HTR-8/SVneo (cell line): ENCODE measurements around the gene AP4M1.

Source experiments
- DNase-seq: peaks from one replicate; pipeline ENCODE4 v3.0.0; 2011; ENCODE audit warnings: low spot score, mixed read lengths; ENCODE audit not compliant: insufficient read length
- FAIRE-seq: peaks from 2 replicates; lab custom pipeline; 2011; peaks lifted over from hg19 to GRCh38; lab: Jason Lieb, UNC

The AP4M1 gene

DNA sequence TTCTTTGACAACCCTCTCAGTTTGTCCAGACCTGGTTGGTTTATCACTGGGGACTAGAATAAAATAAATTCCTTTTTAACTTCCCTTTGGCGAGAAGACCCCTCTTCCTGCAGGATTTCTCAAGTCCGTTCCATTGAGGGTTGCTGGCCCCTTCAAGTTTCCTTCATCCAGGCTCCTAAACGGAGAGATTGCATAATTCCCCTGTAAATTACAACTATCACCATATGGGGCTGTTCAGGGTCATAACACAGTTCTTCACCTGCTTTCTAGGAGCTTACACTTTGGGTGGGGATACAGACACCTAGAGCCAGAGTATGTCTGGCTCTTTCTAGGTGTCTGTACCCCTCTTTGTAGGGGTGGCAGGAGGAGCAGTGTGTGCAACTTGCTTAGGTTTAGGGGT is 15.9 kb upstream of the AP4M1 start:
- DNase-seq: no peak
- no peak for FAIRE-seq

DNA sequence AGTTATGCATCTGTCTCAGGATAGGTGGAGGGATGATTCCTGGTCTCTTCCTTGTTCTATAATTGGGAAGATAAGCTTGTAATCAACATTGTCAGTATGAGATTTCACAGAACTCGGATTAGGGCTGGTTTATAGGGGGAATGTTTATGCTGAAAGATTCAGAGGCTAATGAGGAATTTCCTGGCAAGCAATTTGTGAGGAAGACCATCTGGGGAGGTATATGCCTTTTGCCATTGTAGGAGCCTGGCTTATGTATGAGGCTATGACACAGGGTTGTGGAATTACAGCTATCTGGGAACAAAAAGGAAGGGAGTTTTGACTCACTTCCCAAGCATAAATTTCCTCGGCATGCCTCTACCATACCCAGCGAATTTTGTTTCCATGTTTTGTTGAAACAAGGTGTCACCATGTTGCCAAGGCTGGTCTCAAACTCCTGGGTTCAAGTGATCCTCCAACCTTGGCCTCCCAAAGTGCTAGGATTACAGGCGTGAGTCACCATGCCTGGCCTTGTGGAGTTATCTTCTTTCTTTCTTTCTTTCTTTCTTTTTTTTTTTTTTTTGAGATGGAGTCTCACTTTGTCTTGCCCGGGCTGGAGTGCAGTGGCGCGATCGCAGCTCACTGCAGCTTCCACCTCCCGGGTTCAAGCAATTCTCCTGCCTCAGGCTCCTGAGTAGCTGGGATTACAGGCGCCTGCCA is 14.2 kb upstream of the AP4M1 start:
- no peak for FAIRE-seq
- peak; percentile 57 for DNase-seq

DNA sequence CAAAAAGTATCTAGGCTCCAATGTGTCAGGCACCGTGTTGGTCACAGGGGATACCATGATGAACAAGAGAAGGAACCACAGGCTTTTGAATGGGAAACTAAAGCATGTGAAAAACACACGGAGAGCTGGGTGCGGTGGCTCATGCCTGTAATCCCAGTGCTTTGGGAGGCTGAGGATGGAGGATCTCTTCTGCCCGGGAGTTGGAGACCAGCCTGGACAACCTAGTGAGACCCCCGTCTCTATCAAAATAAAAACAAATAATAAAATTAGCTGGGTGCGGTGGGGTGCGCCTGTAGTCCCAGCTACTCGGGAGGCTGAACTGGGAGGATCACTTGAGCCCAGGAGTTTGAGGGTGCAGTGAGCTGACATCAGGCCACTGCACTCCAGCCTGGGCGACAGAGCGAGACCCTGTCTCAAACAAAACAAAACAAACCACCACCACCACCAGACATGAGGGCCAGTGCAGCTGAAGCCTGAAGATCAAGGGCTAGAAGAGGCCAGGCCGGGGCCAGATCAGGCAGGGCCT is 13.3 kb upstream of the AP4M1 start:
- DNase-seq (no peak), FAIRE-seq (no peak)

DNA sequence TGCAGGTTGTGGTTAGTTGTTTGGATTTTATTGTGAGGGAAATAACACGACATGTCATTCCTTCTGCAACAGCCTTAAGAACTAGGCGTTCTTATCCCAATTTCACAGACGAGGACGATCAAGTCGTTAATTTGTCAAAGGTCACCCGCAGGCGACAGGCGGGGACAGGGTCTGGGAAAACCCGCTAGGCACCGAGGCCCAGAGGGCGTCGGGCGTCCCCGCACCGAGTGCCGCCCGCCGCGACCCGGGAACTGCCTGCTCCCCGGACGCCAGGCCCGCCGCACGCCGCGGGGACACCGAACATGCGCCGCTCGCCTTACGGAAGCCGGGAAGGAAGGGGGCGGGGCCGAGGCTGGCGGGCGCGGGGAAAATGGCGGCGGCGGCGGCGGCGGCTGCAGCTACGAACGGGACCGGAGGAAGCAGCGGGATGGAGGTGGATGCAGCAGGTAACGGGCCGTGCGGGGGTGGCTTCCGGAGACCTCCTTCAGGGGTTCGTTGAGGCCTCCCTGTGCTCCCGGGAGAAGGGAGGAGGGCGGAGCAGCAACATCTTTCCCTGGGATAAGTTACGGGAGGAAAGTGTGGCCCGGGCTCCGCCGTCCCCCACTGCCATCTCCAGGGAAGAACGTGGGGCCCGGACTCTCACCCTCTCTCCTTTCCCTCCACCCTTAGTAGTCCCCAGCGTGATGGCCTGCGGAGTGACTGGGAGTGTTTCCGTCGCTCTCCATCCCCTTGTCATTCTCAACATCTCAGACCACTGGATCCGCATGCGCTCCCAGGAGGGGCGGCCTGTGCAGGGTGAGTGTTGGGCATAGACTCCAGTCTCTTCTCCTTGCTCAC is 12.6 kb upstream of the AP4M1 start, which contains the start of gene COPS6:
Gene COPS6 (plus strand): TSS at position 349 of the 837 bp plus-strand sequence. CDS start 22 bp downstream, at position 371.
- DNase-seq: peak; percentile 31
- no peak for FAIRE-seq

DNA sequence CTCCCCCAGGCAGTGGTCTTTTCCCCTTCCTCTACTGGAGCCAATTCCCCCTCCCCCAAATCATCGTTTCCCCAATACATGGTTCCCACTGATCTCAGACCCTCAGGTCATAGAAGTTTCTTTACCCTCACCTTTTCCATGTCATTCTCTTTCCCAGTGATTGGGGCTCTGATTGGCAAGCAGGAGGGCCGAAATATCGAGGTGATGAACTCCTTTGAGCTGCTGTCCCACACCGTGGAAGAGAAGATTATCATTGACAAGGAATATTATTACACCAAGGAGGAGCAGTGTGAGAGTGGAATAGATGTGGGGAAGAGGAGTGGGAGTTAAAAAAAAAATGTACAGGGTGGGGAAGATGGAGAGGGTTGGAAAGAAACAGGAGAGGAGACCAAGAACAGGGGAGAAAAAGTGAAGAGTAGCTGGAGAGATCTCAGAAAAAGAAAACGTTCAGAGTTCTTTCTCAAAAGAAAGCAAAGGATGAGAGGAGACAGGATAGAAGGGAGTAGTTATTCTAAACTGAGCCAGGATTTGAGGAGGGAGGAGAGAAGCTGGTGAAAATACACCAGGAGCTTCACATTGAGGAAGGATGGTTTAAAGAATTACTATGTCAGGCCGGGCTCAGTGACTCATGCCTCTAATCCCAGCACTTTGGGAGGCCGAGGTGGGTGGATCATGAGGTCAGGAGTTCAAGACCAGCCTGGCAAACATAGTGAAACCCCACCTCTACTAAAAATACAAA is 11.8 kb upstream of the AP4M1 start:
- FAIRE-seq: no peak

DNA sequence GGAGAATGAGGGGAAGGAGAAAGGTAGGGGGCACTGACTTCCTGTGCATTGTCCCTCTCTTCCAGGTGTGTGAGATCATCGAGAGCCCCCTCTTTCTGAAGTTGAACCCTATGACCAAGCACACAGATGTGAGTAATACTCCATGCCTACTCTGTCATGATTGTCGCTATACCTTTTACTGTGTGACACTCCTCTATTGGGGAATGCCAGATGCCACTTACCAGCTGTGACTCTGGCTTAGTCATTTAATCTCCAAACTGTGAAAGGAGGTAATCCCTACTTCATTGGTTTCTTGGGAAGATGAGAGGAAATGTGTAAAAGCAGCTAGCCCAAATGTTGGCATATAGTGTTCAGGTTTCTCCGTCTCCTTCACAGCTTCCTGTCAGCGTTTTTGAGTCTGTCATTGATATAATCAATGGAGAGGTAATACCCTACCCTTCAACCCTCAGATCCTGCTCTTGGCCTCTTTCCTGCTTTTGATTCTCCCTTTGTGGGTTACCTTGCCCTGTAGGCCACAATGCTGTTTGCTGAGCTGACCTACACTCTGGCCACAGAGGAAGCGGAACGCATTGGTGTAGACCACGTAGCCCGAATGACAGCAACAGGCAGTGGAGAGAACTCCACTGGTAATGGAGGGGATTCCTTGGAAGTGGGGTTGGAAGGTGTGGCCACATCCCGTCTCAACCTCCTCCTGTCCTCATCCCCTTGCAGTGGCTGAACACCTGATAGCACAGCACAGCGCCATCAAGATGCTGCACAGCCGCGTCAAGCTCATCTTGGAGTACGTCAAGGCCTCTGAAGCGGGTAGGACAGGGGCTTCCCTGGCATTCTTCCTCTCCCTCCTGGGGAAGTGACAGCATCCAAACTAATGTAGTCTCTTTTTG is 10.7 kb upstream of the AP4M1 start:
- DNase-seq (no peak), FAIRE-seq (no peak)

More for the DNA sequence above, 11.8 kb upstream of the AP4M1 start:
- no peak for DNase-seq

DNA sequence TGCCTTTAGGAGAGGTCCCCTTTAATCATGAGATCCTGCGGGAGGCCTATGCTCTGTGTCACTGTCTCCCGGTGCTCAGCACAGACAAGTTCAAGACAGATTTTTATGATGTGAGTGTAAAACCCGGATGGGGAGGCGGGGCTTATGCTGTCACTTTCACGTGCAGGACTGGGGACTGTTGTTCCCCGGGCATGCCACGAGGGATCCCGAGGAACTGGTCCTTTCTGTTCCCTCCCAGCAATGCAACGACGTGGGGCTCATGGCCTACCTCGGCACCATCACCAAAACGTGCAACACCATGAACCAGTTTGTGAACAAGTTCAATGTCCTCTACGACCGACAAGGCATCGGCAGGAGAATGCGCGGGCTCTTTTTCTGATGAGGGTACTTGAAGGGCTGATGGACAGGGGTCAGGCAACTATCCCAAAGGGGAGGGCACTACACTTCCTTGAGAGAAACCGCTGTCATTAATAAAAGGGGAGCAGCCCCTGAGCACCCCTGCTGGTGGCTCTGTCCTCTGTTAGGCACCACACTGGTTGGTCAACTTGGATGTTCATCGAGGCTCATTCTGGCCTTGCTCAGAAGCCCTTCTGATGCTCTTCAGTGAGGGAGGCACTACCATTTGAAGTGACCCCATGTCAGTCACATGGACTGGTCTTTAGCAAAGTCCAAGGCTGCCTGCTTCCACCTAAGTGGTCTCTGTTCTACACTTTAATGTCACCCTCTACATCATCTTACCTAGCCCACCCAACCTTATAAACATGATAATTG is 9.8 kb upstream of the AP4M1 start:
- no peak for DNase-seq

DNA sequence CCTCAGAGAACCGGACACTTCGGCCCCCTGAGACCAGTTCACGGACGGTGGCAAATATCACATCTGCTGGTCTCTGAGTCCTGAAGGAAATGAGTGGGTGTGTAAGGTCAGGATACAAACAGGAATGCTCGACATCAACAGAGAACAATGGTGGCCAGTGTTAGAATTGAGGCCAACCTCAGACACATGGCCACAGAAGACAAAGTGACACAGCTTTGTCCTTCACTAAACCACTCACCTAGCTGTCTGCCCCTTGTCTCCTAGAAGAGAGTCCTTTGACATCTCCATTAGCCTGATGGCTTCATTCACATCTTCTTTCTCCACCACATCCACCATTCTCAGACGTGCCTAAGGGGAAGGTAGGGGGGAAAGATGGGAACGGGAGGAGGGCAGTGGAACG is 8.4 kb upstream of the AP4M1 start:
- FAIRE-seq: no peak

More for the DNA sequence above, 9.8 kb upstream of the AP4M1 start:
- no peak for FAIRE-seq

DNA sequence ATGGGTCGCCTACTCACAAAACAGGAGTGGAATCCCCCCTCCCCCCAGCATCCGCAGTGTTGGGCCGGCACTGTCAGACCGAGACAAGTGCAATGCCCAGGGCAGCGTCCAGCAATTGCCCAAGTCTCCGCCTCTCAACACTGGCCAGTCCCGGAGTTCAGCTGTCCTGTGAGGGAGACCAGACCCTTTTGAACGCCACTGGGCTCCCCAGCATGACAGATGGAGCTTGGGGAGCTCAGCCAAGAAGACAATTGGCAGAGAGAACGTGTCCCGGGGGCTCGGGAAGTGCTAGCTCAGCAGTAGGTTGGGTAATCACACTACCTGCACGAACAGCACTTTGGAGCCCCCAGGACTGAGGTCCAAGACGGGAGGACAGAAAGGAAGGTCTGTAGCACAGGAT is 7.9 kb upstream of the AP4M1 start:
- no peak for FAIRE-seq

More for the DNA sequence above, 8.4 kb upstream of the AP4M1 start:
- DNase-seq: no peak

DNA sequence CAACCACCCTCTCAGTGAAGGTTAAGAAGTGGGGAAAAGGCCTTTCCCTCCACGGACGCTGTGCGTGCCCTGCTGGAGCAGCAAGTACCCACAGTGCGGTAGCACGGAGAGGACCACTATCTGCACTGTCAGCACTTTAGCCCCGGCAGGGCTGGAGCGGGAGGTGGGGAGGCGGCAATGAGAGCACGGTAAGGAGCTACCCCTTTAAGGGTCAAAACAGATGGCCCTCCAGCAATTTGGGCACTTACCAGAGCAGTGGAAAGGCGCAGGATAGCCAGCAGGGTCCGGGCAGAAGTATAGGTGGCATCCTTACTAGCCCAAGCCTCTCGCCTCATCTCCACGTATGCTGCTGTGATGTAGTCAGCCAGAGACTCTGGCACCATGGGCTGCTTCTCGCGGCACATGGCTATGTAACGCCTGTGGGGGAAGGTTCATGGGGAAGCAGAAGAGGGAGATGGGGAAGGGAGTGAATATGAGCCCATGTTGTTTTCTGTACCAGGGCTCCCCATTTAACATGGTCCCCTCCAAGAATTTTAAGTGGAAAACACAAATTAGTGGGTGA is 7.4 kb upstream of the AP4M1 start:
- no peak for FAIRE-seq
- DNase-seq: no peak

More for the DNA sequence above, 7.9 kb upstream of the AP4M1 start:
- no peak for DNase-seq

DNA sequence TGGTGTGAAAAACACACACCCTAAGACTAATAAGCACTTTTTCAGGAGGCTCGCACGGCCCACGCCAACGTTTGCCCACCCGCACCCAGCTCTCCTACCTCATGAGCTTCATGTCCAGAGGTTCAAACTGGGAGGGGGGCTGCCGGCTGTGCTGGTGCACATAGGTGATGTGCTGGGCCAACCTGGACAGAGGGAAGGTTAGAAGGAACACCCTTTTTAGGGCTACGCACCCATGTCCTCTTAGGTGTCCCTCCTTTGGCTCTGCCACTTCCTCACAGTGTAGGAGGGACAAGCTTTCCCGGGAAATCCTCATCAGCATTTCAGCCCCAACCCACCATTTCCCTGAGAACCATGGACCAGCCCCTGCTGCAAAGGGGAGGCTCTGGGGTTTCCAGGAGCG is 6.2 kb upstream of the AP4M1 start:
- DNase-seq: no peak
- no peak for FAIRE-seq

DNA sequence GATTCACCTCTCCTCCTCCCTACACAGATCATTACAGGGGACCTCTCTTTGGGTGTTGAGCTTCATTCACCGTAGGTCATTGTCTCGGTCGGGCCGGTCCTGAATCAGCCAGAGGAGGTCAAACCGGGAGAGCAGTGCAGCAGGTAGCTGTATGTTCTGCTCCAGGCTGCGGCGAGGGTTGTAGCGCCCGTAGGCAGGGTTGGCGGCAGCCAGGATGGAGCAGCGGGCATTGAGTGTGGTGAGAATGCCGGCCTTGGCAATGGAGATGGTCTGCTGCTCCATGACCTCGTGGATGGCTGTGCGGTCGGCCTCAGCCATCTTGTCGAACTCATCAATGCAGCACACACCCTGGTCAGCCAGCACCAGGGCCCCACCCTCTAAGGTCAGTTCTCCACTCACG is 5.7 kb upstream of the AP4M1 start:
- no peak for FAIRE-seq
- DNase-seq: no peak

DNA sequence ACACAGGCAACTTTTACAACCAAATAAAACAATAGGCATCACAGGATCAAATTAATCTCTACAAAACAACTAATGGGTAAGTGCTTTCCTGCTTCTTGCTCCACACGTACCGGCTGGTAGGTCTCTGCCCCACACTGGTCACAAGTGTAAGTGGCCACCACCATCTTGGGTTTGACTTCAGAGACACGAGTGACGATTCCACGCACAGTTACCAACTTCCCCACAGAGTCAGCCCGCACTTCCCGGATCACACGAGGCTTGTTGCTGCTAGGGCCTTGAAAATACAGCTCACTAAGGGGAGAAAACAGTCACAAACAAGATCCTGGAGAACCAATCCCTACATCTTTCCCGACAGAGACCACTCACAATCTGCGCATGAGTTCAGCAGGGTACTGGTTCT is 2.5 kb upstream of the AP4M1 start:
- FAIRE-seq: no peak

DNA sequence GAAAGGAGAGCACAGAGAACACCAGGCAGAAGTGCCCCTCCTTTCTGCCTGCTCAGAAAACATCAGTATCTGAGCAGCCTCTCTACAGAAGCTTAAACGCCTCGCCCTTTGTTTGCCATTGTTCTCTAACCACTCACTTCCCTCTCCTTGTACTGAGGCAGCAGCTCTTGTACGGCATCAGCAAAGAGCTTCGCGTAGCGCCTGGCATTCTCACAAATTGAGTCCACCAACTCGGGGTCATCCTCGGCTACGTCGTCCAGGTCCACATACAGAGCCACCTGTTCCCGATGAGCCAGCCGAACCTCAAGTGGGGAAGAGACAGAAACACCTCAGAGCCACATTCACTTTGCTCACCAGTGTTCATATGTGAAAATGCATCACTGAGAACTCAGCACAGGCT is 2.0 kb upstream of the AP4M1 start:
- FAIRE-seq (no peak), DNase-seq (no peak)

More for the DNA sequence above, 2.5 kb upstream of the AP4M1 start:
- no peak for DNase-seq

DNA sequence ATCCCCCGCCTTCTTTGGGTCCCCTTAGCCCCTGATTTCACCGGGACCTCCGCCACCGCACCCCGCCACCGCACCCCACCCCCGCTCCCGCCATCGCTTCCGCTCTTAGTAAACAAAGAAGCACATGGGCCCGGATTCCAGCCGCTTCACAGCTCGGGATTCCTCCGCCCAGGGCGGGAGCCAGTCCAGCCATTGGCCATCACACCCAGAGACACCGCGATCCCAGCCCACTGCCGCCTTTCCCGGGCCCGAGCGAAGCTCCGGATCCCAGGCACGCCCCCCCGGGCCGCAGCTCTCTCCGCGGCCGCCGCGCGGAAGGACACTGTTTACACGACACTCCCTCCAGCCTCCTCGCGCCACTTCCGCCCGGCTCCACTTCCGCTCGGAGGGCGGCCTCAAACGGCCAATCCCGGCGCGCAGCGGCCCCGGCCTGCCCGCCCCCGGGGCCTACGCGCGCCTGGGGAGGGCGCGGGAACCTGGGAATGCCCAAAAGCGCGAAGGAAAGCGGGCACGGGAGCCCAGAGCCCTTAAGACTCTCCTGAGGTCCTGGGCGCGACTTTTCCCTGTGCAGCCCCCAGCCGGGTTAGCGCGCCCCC is 925 bp upstream of the AP4M1 start:
- peak; percentile 78 for DNase-seq
- no peak for FAIRE-seq

DNA sequence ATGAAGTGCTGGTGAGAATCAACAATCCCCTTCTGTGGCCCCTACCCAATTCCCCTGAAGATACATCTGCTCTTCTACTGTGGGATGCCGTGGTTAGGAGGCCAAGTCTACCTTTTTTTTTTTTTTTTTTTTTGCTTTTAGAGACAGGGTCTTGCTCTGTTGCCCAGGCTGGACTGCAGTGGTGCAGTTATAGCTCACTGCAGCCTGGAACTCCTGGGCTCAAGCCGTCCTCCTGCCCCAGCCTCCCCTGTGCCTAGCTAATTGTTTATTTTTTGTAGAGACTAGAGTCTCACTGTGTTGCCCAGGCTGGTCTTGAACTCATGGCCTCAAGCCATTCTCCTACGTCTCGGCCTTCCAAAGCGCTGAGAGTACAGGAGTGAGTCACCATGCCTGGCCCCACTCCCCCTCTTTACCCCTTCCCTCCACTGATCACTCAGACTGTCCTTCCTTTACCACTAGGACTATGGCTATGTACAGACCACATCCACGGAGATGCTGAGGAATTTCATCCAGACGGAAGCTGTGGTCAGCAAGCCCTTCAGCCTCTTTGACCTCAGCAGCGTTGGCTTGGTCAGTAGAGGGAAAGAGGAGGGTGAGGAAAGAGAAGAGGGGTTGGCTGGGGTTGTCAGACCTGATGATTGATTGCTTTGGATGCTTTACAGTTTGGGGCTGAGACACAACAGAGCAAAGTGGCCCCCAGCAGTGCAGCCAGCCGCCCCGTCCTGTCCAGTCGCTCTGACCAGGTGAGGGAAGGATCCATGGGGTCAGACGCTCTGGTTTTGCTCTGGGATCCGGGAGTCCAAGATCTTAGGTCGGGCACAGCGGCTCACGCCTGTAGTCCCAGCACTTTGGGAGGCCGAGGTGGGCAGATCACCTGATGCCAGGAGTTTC is 1.8 kb downstream of the AP4M1 start:
- FAIRE-seq (peak; percentile 38), DNase-seq (peak; percentile 90)

DNA sequence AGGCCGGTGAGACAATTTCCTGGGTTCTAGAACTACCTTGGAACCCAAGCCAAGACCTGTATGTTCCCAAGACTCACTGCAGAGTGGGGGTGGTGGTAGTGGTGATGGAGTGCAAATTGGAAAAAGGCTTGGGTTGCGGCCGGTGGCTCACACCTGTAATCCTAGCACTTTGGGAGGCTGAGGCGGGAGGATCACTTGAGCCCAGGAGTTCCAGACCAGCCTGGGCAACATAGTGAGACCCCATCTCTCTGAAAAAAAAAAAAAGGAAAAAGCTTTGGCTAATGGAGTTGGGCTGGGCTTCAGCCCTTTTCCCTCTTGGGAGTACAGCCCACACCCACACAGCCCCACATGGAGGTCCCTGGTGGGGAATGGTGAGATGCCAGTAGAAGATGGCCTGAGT is 4.1 kb downstream of the AP4M1 start:
- FAIRE-seq (no peak), DNase-seq (no peak)
